ENCODE results near the gene SLCO4A1. TPM values are rescaled to one million over a fixed set of nuclear protein-coding genes. Genes with fewer than 3 reads are reported as not detected.

SLCO4A1 gene
- total RNA-seq = 1 to 10 TPM in 4 of 5 donors, under 1 TPM in 1; 0.98 to 7.2 (median 5.4) TPM
- 0.72 TPM for total RNA-seq (2013)
- 1.7 to 72.1 (median 15.3) reads per million in 29 experiments for total RNA-seq

- Mint-ChIP-seq H3K4me3 (peak within 1 kb of the TSS; percentile 73 to 75 (median 74)), H3K27ac (no peak within 1 kb of the TSS), H3K36me3 (no peaks in the 10 kb centered on the region), H3K4me1 (peaks cover 0 to 18% (median 15%) of the 10 kb centered on the region in 3 donors), H3K27me3 (peaks cover 0 to 3% of the 10 kb centered on the region in 2 donors), H3K9me3 (no peaks in the 10 kb centered on the region)
- Histone ChIP-seq H3K9me3 (no peaks in the 10 kb centered on the region), H3K36me3 (ENCODE audit: control insufficient read depth in 2 of 2, extremely low read depth in 1 of 2, insufficient read depth in 1 of 2, low read length in 1 of 2) (no peaks in the 10 kb centered on the region), H3K27ac (ENCODE audit: low read length) (no peak within 1 kb of the TSS), H3K27me3 (replicated peaks in 1 of 2; ENCODE audit: control insufficient read depth in 2 of 2, extremely low read depth in 1 of 2, insufficient read depth in 2 of 2, low read length in 1 of 2) (peaks cover 0 to 40% of the 10 kb centered on the region in 2 experiments), H3K4me3 (ENCODE audit: control insufficient read depth in 1 of 2, extremely low read depth in 1 of 2, low read length in 1 of 2) (peak within 1 kb of the TSS; percentile 37 to 61), H3K4me1 (ENCODE audit: control insufficient read depth in 1 of 2, extremely low read depth in 1 of 2, insufficient read depth in 2 of 2, low read length in 2 of 2) (peaks cover 7 to 34% of the 10 kb centered on the region in 2 experiments)
- under 1% methylated on average over 81 of the region's 82 CpGs for WGBS (ENCODE audit: insufficient coverage)
- DNase-seq = peak; percentile 66 to 89 (median 78)
- peak; percentile 91 to 95 (median 94) for ATAC-seq (replicated peaks in 1 of 4)
- CTCF ChIA-PET = interaction anchor here (0.6 to 1.9 kb wide), 2 partner anchors 9 to 250 kb away, joined by 5 to 6 read pairs; no protein-coding TSS in a partner anchor
- POLR2A ChIA-PET = no interaction called here
Measured at GRCh38 chr20:62642051-62642665, at the start of gene SLCO4A1. TSS of gene SLCO4A1 (plus strand) at chr20:62642503. CDS start at chr20:62656455, 13,952 bp downstream.

- no peak for ATAC-seq (replicated peaks in 1 of 4)
- peaks cover 0 to 7% of the 10 kb centered on the region in 2 experiments for H3K4me1 ChIP-seq (ENCODE audit: control insufficient read depth in 1 of 2, extremely low read depth in 1 of 2, insufficient read depth in 2 of 2, low read length in 2 of 2)
- 69% methylated on average over 10 of the region's 11 CpGs for WGBS (ENCODE audit: insufficient coverage)
- Mint-ChIP-seq H3K27ac (peak overlapping the region in 1 of 2 donors; percentile 44), H3K4me3 (no peak overlapping the region), H3K4me1 (peaks cover 0 to 2% (median 0%) of the 10 kb centered on the region in 3 donors), H3K9me3 (no peaks in the 10 kb centered on the region), H3K27me3 (peaks cover 23 to 60% of the 10 kb centered on the region in 2 donors), H3K36me3 (no peaks in the 10 kb centered on the region)
- peaks cover 0 to 93% of the 10 kb centered on the region in 2 experiments for H3K27me3 ChIP-seq (replicated peaks in 1 of 2; ENCODE audit: control insufficient read depth in 2 of 2, extremely low read depth in 1 of 2, insufficient read depth in 2 of 2, low read length in 1 of 2)
- H3K36me3 ChIP-seq (ENCODE audit: control insufficient read depth in 2 of 2, extremely low read depth in 1 of 2, insufficient read depth in 1 of 2, low read length in 1 of 2) = no peaks in the 10 kb centered on the region
- ChIA-PET POLR2A (no interaction called here), CTCF (no interaction called here)
- H3K4me3 ChIP-seq (ENCODE audit: control insufficient read depth in 1 of 2, extremely low read depth in 1 of 2, low read length in 1 of 2) = no peak overlapping the region
- H3K27ac ChIP-seq (ENCODE audit: low read length) = no peak overlapping the region
- DNase-seq = no peak
- no peaks in the 10 kb centered on the region for H3K9me3 ChIP-seq
Measured at GRCh38 chr20:62592506-62593177, 49.7 kb upstream of the SLCO4A1 start.

GRCh38 chr20:62593616-62594015 is 48.7 kb upstream of the SLCO4A1 start:
- Histone ChIP-seq H3K9me3 (no peaks in the 10 kb centered on the region), H3K4me3 (ENCODE audit: control insufficient read depth in 1 of 2, extremely low read depth in 1 of 2, low read length in 1 of 2) (no peak overlapping the region), H3K27me3 (replicated peaks in 1 of 2; ENCODE audit: control insufficient read depth in 2 of 2, extremely low read depth in 1 of 2, insufficient read depth in 2 of 2, low read length in 1 of 2) (peaks cover 0 to 91% of the 10 kb centered on the region in 2 experiments), H3K4me1 (ENCODE audit: control insufficient read depth in 1 of 2, extremely low read depth in 1 of 2, insufficient read depth in 2 of 2, low read length in 2 of 2) (peaks cover 0 to 7% of the 10 kb centered on the region in 2 experiments), H3K36me3 (ENCODE audit: control insufficient read depth in 2 of 2, extremely low read depth in 1 of 2, insufficient read depth in 1 of 2, low read length in 1 of 2) (no peaks in the 10 kb centered on the region), H3K27ac (ENCODE audit: low read length) (no peak overlapping the region)
- WGBS (ENCODE audit: insufficient coverage) = 67% methylated on average over 1 of the region's 3 CpGs
- no peak overlapping the region for H3K27ac Mint-ChIP-seq
- no peak for ATAC-seq (replicated peaks in 1 of 4)
- H3K4me3 Mint-ChIP-seq = no peak overlapping the region
- no peaks in the 10 kb centered on the region for H3K9me3 Mint-ChIP-seq
- POLR2A ChIA-PET = no interaction called here
- CTCF ChIA-PET = interaction anchor here in 1 of 2 donors (0.6 kb wide), 1 partner anchor 42 kb away, joined by 3 read pairs; no protein-coding TSS in a partner anchor
- peaks cover 27 to 67% of the 10 kb centered on the region in 2 donors for H3K27me3 Mint-ChIP-seq
- H3K36me3 Mint-ChIP-seq = no peaks in the 10 kb centered on the region
- H3K4me1 Mint-ChIP-seq = peaks cover 0 to 5% (median 0%) of the 10 kb centered on the region in 3 donors
- DNase-seq = no peak

GRCh38 chr20:62595069-62595468 is 47.2 kb upstream of the SLCO4A1 start:
- H3K4me1 Mint-ChIP-seq = peaks cover 0 to 7% (median 0%) of the 10 kb centered on the region in 3 donors
- CTCF ChIA-PET = no interaction called here
- 93% methylated on average over 3 of the region's 4 CpGs for WGBS (ENCODE audit: insufficient coverage)

GRCh38 chr20:62595491-62595890 is 46.8 kb upstream of the SLCO4A1 start:
- DNase-seq (no peak), ATAC-seq (replicated peaks in 1 of 4) (no peak)
- Histone ChIP-seq H3K9me3 (no peaks in the 10 kb centered on the region), H3K4me3 (ENCODE audit: control insufficient read depth in 1 of 2, extremely low read depth in 1 of 2, low read length in 1 of 2) (no peak overlapping the region), H3K27me3 (replicated peaks in 1 of 2; ENCODE audit: control insufficient read depth in 2 of 2, extremely low read depth in 1 of 2, insufficient read depth in 2 of 2, low read length in 1 of 2) (peaks cover 0 to 85% of the 10 kb centered on the region in 2 experiments), H3K4me1 (ENCODE audit: control insufficient read depth in 1 of 2, extremely low read depth in 1 of 2, insufficient read depth in 2 of 2, low read length in 2 of 2) (peaks cover 0 to 7% of the 10 kb centered on the region in 2 experiments), H3K36me3 (ENCODE audit: control insufficient read depth in 2 of 2, extremely low read depth in 1 of 2, insufficient read depth in 1 of 2, low read length in 1 of 2) (no peaks in the 10 kb centered on the region), H3K27ac (ENCODE audit: low read length) (no peak overlapping the region)
- peaks cover 0 to 7% (median 0%) of the 10 kb centered on the region in 3 donors for H3K4me1 Mint-ChIP-seq
- 32% methylated on average over 11 of the region's 15 CpGs for WGBS (ENCODE audit: insufficient coverage)
- H3K27ac Mint-ChIP-seq = no peak overlapping the region
- peaks cover 28 to 64% of the 10 kb centered on the region in 2 donors for H3K27me3 Mint-ChIP-seq
- H3K4me3 Mint-ChIP-seq = no peak overlapping the region
- CTCF ChIA-PET = no interaction called here
- POLR2A ChIA-PET = no interaction called here
- H3K9me3 Mint-ChIP-seq = no peaks in the 10 kb centered on the region
- no peaks in the 10 kb centered on the region for H3K36me3 Mint-ChIP-seq

More at GRCh38 chr20:62595069-62595468, 47.2 kb upstream of the SLCO4A1 start:
- H3K27me3 Mint-ChIP-seq = peaks cover 27 to 64% of the 10 kb centered on the region in 2 donors
- peak overlapping the region in 1 of 2 donors; percentile 17 for H3K27ac Mint-ChIP-seq
- H3K36me3 Mint-ChIP-seq = no peaks in the 10 kb centered on the region
- no peak overlapping the region for H3K27ac ChIP-seq (ENCODE audit: low read length)
- no peak overlapping the region for H3K4me3 ChIP-seq (ENCODE audit: control insufficient read depth in 1 of 2, extremely low read depth in 1 of 2, low read length in 1 of 2)
- ATAC-seq (replicated peaks in 1 of 4) (no peak), DNase-seq (no peak)
- H3K27me3 ChIP-seq (replicated peaks in 1 of 2; ENCODE audit: control insufficient read depth in 2 of 2, extremely low read depth in 1 of 2, insufficient read depth in 2 of 2, low read length in 1 of 2) = peaks cover 0 to 90% of the 10 kb centered on the region in 2 experiments
- no peaks in the 10 kb centered on the region for H3K36me3 ChIP-seq (ENCODE audit: control insufficient read depth in 2 of 2, extremely low read depth in 1 of 2, insufficient read depth in 1 of 2, low read length in 1 of 2)
- no peak overlapping the region for H3K4me3 Mint-ChIP-seq
- no peaks in the 10 kb centered on the region for H3K9me3 Mint-ChIP-seq
- no peaks in the 10 kb centered on the region for H3K9me3 ChIP-seq
- POLR2A ChIA-PET = no interaction called here
- peaks cover 0 to 7% of the 10 kb centered on the region in 2 experiments for H3K4me1 ChIP-seq (ENCODE audit: control insufficient read depth in 1 of 2, extremely low read depth in 1 of 2, insufficient read depth in 2 of 2, low read length in 2 of 2)

GRCh38 chr20:62596486-62596885 is 45.8 kb upstream of the SLCO4A1 start:
- H3K27me3 ChIP-seq (replicated peaks in 1 of 2; ENCODE audit: control insufficient read depth in 2 of 2, extremely low read depth in 1 of 2, insufficient read depth in 2 of 2, low read length in 1 of 2) = peaks cover 0 to 79% of the 10 kb centered on the region in 2 experiments
- ATAC-seq (replicated peaks in 1 of 4) (no peak), DNase-seq (no peak)
- no peak overlapping the region for H3K4me3 Mint-ChIP-seq
- peaks cover 32 to 66% of the 10 kb centered on the region in 2 donors for H3K27me3 Mint-ChIP-seq
- H3K36me3 Mint-ChIP-seq = no peaks in the 10 kb centered on the region
- H3K9me3 ChIP-seq = no peaks in the 10 kb centered on the region
- no peaks in the 10 kb centered on the region for H3K9me3 Mint-ChIP-seq
- ChIA-PET POLR2A (no interaction called here), CTCF (no interaction called here)
- 82% methylated on average over 13 of the region's 18 CpGs for whole genome bisulfite sequencing (ENCODE audit: insufficient coverage)
- peaks cover 0 to 7% of the 10 kb centered on the region in 2 experiments for H3K4me1 ChIP-seq (ENCODE audit: control insufficient read depth in 1 of 2, extremely low read depth in 1 of 2, insufficient read depth in 2 of 2, low read length in 2 of 2)
- no peak overlapping the region for H3K4me3 ChIP-seq (ENCODE audit: control insufficient read depth in 1 of 2, extremely low read depth in 1 of 2, low read length in 1 of 2)
- H3K4me1 Mint-ChIP-seq = peaks cover 0 to 11% (median 2%) of the 10 kb centered on the region in 3 donors
- H3K36me3 ChIP-seq (ENCODE audit: control insufficient read depth in 2 of 2, extremely low read depth in 1 of 2, insufficient read depth in 1 of 2, low read length in 1 of 2) = no peaks in the 10 kb centered on the region
- no peak overlapping the region for H3K27ac Mint-ChIP-seq
- no peak overlapping the region for H3K27ac ChIP-seq (ENCODE audit: low read length)
